Esophagus muscularis mucosa (tissue), 4 donors: Measurements from ENCODE around the gene MRFAP1L1. TPM values are rescaled to one million over a fixed set of nuclear protein-coding genes. Genes with fewer than 3 reads are reported as not detected.

Experiments used
- DNase-seq: peaks from one replicate; pipeline ENCODE4 v3.0.0-alpha.2; 2017; ENCODE audit errors: extremely low spot score
- H3K27ac ChIP-seq, 4 donors: fragments of 200-600 bp; sonication (generic); replicated peaks in 1 of 4; 1 replicate in 3 of 4; 2 replicates in 1 of 4; pipeline ENCODE4 v1.5.1; 2016 to 2019; ENCODE audit warnings: mild to moderate bottlenecking in 1 of 4
- H3K27me3 ChIP-seq, 4 donors: fragments of 200-600 bp; sonication (generic); one replicate each; pipeline versions ENCODE4 v1.5.1 to v1.6.0; 2016 to 2019
- H3K36me3 ChIP-seq, 4 donors: fragments of 200-600 bp; sonication (generic); one replicate each; pipeline ENCODE4 v1.5.1; 2016 to 2019
- H3K4me1 ChIP-seq, 4 donors: fragments of 200-600 bp; sonication (generic); one replicate each; pipeline ENCODE4 v1.5.1; 2016 to 2019
- H3K4me3 ChIP-seq, 4 donors: fragments of 200-600 bp; sonication (generic); 1 replicate in 2 of 4; 2 replicates in 2 of 4; pipeline ENCODE4 v1.5.1; 2016 to 2019; ENCODE audit warnings: mild to moderate bottlenecking in 4 of 4, moderate library complexity in 1 of 4
- H3K9me3 ChIP-seq, 4 donors: fragments of 200-600 bp; sonication (generic); 1 replicate in 3 of 4; 2 replicates in 1 of 4; pipeline ENCODE4 v1.5.1; 2016 to 2019
- EP300 ChIP-seq: sonication (generic); formaldehyde crosslinking; IDR thresholded peaks from one replicate; pipeline ENCODE4 v1.6.1; 2017; ENCODE audit warnings: antibody characterized with exemption
- POLR2A ChIP-seq: fragments of 450-650 bp; IDR thresholded peaks from one replicate; pipeline ENCODE4 v1.6.1; 2017; ENCODE audit warnings: antibody characterized with exemption, moderate library complexity, mild to moderate bottlenecking, low read depth
- POLR2AphosphoS5 ChIP-seq, 2 donors: sonication (generic); formaldehyde crosslinking; IDR thresholded peaks; one replicate each; pipeline ENCODE4 v1.6.1; 2017; ENCODE audit warnings: antibody characterized with exemption in 2 of 2
- WGBS: methylation state at CpG from one replicate; pipeline ENCODE4 v1.1.5; 2018; 5-methylcytosine and 5-hydroxymethylcytosine counted together
- intact Hi-C: fragments of 100-400 bp; cut with DNase I; formaldehyde crosslinking; loops from one replicate; pipeline ENCODE4 v1.15.1; 2023
- total RNA-seq, 4 donors: library from RNA; depleted of rRNA; stranded (reverse); fragments of >200 nt; gene quantifications; one replicate each; pipeline versions ENCODE4 v1.1.0 to v1.2.1, GENCODE V29; 2016
- TF ChIP-seq, protein P1 (sequence below), 3 experiments: fragments of 200-600 bp in 2 of 3; fragments of 450-650 bp in 1 of 3; sonication (generic) in 2 of 3; IDR thresholded peaks; one replicate each; pipeline ENCODE4 v1.5.1; 2017 to 2019; ENCODE audit warnings: antibody characterized with exemption in 3 of 3, mild to moderate bottlenecking in 2 of 3, moderate library complexity in 1 of 3

The MRFAP1L1 gene
- total RNA-seq, 4 donors from 2014 or later = 55.2 to 60.0 (median 57.0) TPM

DNA sequence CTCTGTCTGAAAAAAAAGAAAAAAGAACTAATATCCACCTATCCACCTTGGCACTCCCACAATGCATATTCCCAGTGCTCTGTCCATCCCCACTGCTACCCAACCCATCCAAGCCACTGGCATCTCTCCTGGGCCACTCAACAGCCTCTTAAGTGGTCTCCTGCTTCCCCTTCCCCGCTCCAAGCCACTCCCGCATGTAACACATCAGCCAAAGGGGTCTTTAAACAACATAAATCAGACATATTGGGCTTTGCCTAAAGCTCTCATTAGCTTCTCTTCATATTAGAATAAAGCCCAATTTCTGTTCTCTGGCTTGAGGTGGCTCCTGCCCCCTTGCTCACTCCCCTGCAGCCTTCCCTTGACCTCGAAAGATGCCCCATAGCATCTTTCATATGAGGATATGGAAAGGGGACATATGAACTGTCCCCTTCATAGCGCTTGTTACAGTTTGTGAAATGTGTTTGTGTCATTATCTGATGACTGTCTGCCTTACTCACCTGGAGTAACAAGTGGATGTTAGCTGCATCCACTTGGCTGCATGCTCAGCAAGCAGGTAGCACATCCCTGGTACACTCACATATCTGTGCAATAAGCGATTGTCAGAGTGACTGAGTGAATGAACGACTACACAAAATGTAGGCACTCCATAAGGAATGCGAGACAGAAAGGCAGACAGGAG is 9.4 kb upstream of the MRFAP1L1 start:
- intact Hi-C loops = loop anchor here (5.0 to 10.0 kb wide), 3 partner anchors 268 to 353 kb away; partner anchors contain the start of gene TADA2B
- DNase-seq = no peak
- no peaks in the 10 kb centered on the region for H3K9me3 ChIP-seq
- peaks cover 26 to 39% (median 34%) of the 10 kb centered on the region in 4 donors for H3K4me1 ChIP-seq
- no peaks in the 10 kb centered on the region for H3K36me3 ChIP-seq
- 90% methylated on average over 7 of the region's 7 CpGs for WGBS
- H3K4me3 ChIP-seq = no peak overlapping the region
- no peaks in the 10 kb centered on the region for H3K27me3 ChIP-seq
- TF ChIP-seq EP300 (no peak), POLR2A (no peak), POLR2AphosphoS5 (IDR thresholded peaks at IDR 0.05) (no peak)
- TF ChIP-seq, protein P1, sequence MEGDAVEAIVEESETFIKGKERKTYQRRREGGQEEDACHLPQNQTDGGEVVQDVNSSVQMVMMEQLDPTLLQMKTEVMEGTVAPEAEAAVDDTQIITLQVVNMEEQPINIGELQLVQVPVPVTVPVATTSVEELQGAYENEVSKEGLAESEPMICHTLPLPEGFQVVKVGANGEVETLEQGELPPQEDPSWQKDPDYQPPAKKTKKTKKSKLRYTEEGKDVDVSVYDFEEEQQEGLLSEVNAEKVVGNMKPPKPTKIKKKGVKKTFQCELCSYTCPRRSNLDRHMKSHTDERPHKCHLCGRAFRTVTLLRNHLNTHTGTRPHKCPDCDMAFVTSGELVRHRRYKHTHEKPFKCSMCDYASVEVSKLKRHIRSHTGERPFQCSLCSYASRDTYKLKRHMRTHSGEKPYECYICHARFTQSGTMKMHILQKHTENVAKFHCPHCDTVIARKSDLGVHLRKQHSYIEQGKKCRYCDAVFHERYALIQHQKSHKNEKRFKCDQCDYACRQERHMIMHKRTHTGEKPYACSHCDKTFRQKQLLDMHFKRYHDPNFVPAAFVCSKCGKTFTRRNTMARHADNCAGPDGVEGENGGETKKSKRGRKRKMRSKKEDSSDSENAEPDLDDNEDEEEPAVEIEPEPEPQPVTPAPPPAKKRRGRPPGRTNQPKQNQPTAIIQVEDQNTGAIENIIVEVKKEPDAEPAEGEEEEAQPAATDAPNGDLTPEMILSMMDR (IDR thresholded peaks at IDR 0.05) = no peak
- H3K27ac ChIP-seq = no peak overlapping the region

DNA sequence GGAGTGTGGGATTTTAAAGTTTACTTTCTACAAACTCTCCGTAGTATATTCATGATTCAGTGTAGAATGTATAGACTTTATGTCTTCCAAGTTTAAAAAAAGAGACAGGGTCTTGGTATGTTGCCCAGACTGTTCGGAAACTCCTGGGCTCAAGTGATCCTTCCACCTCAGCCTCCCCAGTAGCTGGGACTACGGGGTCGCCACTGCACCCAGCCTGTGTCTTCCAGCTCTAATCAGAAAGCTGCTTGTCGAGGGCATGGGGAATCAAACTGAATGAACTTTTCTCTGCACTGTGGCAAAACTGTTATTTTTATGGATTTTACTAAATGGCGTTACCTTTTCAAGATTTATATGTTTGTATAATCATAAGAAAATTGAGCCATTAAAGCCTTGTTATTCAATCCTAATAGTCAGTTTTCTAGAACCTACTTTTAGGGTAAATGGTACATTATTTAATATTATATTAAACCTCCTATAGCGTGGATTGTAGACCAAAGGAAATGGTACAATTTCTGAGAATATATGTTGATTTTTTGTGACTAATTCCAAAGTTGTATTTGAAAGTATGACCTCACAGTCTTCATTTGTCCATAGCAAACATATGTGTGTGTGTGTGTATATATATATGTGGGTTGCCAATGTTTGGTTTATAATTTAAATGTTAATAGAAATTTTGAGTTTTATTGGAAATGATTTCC is 7.4 kb upstream of the MRFAP1L1 start:
- Histone ChIP-seq H3K4me1 (peaks cover 26 to 39% (median 34%) of the 10 kb centered on the region in 4 donors), H3K27me3 (no peaks in the 10 kb centered on the region), H3K36me3 (no peaks in the 10 kb centered on the region), H3K9me3 (no peaks in the 10 kb centered on the region), H3K27ac (peak overlapping the region; percentile 89 to 97 (median 96)), H3K4me3 (peak overlapping the region; percentile 70 to 97 (median 86))
- TF ChIP-seq, protein P1 (IDR thresholded peaks at IDR 0.05) = no peak
- no peak for TF ChIP-seq POLR2AphosphoS5 (IDR thresholded peaks at IDR 0.05)
- no peak for TF ChIP-seq EP300
- TF ChIP-seq POLR2A = no peak
- DNase-seq = no peak
- intact Hi-C loops = loop anchor here (2.0 to 10.0 kb wide), 4 partner anchors 66 to 355 kb away; partner anchors contain the start of genes KIAA0232 and TADA2B
- 25% methylated on average over 7 of the region's 7 CpGs for WGBS

DNA sequence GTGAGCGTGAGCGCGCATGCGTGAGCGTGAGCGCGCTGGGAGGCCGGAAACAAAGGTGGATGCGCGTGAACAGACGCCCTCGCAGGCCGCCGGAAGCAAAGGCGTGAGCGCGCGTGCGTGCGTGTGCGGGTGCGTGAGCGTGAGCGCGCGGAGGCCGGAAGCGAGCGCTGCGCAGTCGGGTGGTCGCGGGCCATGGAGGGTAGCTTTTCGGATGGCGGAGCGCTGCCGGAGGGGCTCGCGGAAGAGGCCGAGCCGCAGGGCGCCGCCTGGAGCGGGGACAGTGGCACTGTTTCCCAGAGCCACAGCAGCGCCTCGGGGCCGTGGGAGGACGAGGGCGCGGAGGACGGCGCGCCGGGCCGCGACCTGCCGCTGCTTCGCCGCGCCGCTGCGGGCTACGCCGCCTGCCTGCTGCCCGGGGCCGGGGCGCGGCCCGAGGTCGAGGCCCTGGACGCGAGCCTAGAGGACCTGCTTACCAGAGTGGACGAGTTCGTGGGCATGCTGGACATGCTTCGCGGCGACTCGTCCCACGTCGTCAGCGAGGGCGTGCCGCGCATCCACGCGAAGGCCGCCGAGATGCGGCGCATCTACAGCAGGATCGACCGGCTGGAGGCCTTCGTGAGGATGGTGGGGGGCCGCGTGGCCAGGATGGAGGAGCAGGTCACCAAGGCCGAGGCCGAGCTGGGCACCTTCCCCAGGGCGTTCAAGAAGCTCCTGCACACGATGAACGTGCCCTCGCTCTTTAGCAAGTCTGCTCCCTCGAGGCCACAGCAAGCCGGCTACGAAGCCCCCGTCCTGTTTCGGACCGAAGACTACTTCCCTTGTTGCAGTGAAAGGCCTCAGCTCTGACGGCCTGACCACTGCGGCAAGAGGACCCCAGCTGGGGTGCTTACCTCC is 6.6 kb upstream of the MRFAP1L1 start, which contains the start of gene BLOC1S4:
BLOC1S4 (plus strand) TSS at position 157 of the 894 bp plus-strand sequence; CDS start at position 193, 36 bp downstream.
- DNase-seq = peak; percentile 95
- H3K27me3 ChIP-seq = no peaks in the 10 kb centered on the region
- peaks cover 26 to 39% (median 34%) of the 10 kb centered on the region in 4 donors for H3K4me1 ChIP-seq
- H3K4me3 ChIP-seq = peak within 1 kb of the TSS; percentile 70 to 97 (median 86)
- WGBS = under 1% methylated on average over 34 of the region's 109 CpGs
- TF ChIP-seq EP300 (no peak), POLR2A (peak; percentile 84), POLR2AphosphoS5 (IDR thresholded peaks at IDR 0.05) (peak; percentile 96 to 98)
- TF ChIP-seq, protein P1 (IDR thresholded peaks at IDR 0.05) = peak in 2 of 3 experiments; percentile 14 to 19
- H3K27ac ChIP-seq = peak within 1 kb of the TSS; percentile 89 to 97 (median 96)
- H3K36me3 ChIP-seq = no peaks in the 10 kb centered on the region
- intact Hi-C loops = loop anchor here (2.0 to 10.0 kb wide), 4 partner anchors 67 to 356 kb away; partner anchors contain the start of genes KIAA0232 and TADA2B
- H3K9me3 ChIP-seq = no peaks in the 10 kb centered on the region

DNA sequence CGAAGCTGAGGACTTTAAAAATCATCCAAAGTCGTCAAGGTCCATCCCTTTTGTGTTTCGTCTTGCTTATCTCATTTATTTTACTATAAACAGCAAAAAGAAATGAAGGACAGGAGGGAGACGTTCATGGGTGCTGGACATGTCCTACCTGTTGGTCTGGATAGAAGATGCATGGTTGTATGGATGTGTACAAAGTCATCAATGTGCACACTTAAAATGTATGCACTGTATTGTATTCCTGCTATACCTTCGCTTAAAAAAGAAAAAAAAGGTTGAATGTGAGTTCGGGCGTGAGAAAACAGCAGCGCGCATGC is 6.0 kb upstream of the MRFAP1L1 start:
- Histone ChIP-seq H3K36me3 (no peaks in the 10 kb centered on the region), H3K4me3 (peak overlapping the region; percentile 70 to 97 (median 86)), H3K27me3 (no peaks in the 10 kb centered on the region), H3K9me3 (no peaks in the 10 kb centered on the region), H3K27ac (peak overlapping the region; percentile 89 to 97 (median 96)), H3K4me1 (peaks cover 26 to 37% (median 34%) of the 10 kb centered on the region in 4 donors)
- no peak for DNase-seq
- 8% methylated on average over 9 of the region's 9 CpGs for WGBS
- intact Hi-C loops = loop anchor here (2.0 to 10.0 kb wide), 4 partner anchors 67 to 357 kb away; partner anchors contain the start of genes KIAA0232 and TADA2B
- TF ChIP-seq POLR2A (no peak), POLR2AphosphoS5 (IDR thresholded peaks at IDR 0.05) (no peak), EP300 (no peak)
- TF ChIP-seq, protein P1 (IDR thresholded peaks at IDR 0.05) = no peak
